Chondrocyte (in vitro differentiated cells): Measurements from ENCODE around the gene ARHGAP6. TPM values are rescaled to one million over a fixed set of nuclear protein-coding genes. Genes with fewer than 3 reads are reported as not detected.

ENCODE experiments used
- DNase-seq: peaks from one replicate; pipeline ENCODE4 v3.0.0; 2021; ENCODE audit warnings: mixed read lengths, low spot score
- H3K27ac Mint-ChIP-seq: one replicate; pipeline ENCODE4 v1.8.0; 2021; ENCODE audit warnings: mild to moderate bottlenecking, moderate library complexity, mixed read lengths; ENCODE audit not compliant: unreplicated experiment
- H3K27me3 Mint-ChIP-seq: 2 replicates; pipeline ENCODE4 v1.8.0; 2021; ENCODE audit warnings: low read depth, mixed read lengths
- H3K36me3 Mint-ChIP-seq: 2 replicates; pipeline ENCODE4 v1.8.0; 2021; ENCODE audit warnings: low read depth, mixed read lengths
- H3K4me1 Mint-ChIP-seq: 2 replicates; pipeline ENCODE4 v1.8.0; 2021; ENCODE audit warnings: low read depth, mild to moderate bottlenecking, mixed read lengths
- H3K4me3 Mint-ChIP-seq: one replicate; pipeline ENCODE4 v1.8.0; 2021; ENCODE audit warnings: mild to moderate bottlenecking, moderate library complexity, mixed read lengths; ENCODE audit not compliant: unreplicated experiment
- H3K9me3 Mint-ChIP-seq: 2 replicates; pipeline ENCODE4 v1.8.0; 2021; ENCODE audit warnings: low read depth, mixed read lengths
- total RNA-seq: library from RNA; stranded (reverse); gene quantifications from 3 replicates; pipeline ENCODE4 v1.2.1, GENCODE V29; 2021
- TF ChIP-seq, protein P1 (sequence below): fragments of 200-600 bp; sonication (generic); IDR thresholded peaks from 2 replicates; pipeline ENCODE4 v1.5.0; 2021; ENCODE audit warnings: antibody characterized with exemption, mild to moderate bottlenecking, moderate library complexity

The ARHGAP6 gene
- total RNA-seq, 1 donor from 2014 or later, result 1.5 TPM

GRCh38 chrX:11346121-11346682, 319.5 kb downstream of the ARHGAP6 start:
- Mint-ChIP-seq H3K4me1 (peaks cover 5% of the 10 kb centered on the region), H3K36me3 (no peaks in the 10 kb centered on the region), H3K9me3 (peaks cover 2% of the 10 kb centered on the region), H3K4me3 (no peak overlapping the region), H3K27ac (no peak overlapping the region), H3K27me3 (no peaks in the 10 kb centered on the region)
- DNase-seq, result no peak
- TF ChIP-seq, protein P1, sequence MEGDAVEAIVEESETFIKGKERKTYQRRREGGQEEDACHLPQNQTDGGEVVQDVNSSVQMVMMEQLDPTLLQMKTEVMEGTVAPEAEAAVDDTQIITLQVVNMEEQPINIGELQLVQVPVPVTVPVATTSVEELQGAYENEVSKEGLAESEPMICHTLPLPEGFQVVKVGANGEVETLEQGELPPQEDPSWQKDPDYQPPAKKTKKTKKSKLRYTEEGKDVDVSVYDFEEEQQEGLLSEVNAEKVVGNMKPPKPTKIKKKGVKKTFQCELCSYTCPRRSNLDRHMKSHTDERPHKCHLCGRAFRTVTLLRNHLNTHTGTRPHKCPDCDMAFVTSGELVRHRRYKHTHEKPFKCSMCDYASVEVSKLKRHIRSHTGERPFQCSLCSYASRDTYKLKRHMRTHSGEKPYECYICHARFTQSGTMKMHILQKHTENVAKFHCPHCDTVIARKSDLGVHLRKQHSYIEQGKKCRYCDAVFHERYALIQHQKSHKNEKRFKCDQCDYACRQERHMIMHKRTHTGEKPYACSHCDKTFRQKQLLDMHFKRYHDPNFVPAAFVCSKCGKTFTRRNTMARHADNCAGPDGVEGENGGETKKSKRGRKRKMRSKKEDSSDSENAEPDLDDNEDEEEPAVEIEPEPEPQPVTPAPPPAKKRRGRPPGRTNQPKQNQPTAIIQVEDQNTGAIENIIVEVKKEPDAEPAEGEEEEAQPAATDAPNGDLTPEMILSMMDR, result no peak

DNA sequence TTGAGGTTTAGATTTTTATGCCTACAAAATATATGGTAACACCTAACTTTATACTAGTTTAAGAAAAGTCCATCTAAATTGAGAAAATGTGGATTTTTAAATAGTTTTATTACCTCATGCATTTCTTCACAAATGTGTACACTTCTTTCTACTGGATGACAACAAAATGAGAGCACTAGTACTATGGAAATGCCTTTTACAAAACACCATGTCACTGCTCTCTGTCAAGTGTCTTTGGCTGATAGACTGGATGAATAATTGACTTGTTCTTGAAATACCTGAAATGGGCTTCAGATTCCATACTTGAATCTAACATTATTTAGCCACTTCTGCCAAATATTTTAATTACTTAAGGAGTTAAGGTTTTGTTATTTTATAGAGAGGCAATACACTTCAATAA, 323.0 kb downstream of the ARHGAP6 start:
- no peak overlapping the region for H3K27ac Mint-ChIP-seq
- no peaks in the 10 kb centered on the region for H3K27me3 Mint-ChIP-seq
- H3K36me3 Mint-ChIP-seq, result no peaks in the 10 kb centered on the region
- peaks cover 7% of the 10 kb centered on the region for H3K4me1 Mint-ChIP-seq
- peaks cover 9% of the 10 kb centered on the region for H3K9me3 Mint-ChIP-seq
- TF ChIP-seq, protein P1, result no peak
- no peak for DNase-seq
- no peak overlapping the region for H3K4me3 Mint-ChIP-seq

DNA sequence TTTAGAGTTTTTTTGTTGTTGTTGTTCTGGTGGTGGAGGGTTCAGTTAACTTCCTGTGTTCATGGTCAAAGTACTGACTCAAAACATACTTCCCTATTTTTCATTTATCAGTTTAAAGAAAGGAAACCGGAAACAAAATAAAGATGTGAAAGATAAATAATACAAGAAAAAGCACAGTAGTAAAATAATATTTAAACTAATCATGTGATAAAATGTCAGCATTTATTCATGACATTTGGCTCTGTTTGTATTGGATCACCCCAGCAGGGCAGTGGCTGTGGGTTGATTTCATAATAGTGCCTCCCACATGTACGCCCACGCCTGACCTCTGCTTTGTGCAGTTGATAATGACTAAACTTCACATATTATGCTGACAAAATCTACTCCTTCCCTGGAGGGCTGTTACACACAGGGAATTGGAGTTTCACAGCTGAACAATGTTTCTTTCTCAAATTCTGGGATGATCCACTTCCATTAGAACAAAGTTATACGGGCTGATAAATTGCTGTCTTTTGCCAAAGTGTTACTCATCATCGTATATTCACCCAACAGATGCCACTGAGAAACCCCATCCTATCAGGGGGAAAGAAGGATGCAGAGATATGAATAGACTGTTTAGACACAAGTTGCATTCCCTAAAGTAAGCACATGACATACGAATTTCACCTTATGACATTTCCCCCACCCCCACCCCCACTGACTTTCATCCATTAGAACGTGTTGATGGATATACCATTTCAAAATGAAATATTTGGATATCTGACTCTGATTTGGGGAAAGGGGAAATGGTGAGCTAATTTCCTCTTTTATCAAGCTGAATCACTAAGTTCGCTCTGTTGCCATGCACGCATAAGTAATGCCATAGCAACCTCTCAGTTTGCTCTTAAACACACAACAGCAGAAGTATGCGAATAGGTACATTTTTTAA, 324.2 kb downstream of the ARHGAP6 start:
- DNase-seq, result no peak
- Mint-ChIP-seq H3K36me3 (no peaks in the 10 kb centered on the region), H3K9me3 (peaks cover 10% of the 10 kb centered on the region), H3K4me1 (peaks cover 7% of the 10 kb centered on the region), H3K4me3 (no peak overlapping the region), H3K27me3 (no peaks in the 10 kb centered on the region), H3K27ac (peak overlapping the region; percentile 60)
- TF ChIP-seq, protein P1, result no peak

GRCh38 chrX:11337292-11338009, 328.3 kb downstream of the ARHGAP6 start:
- H3K27ac Mint-ChIP-seq, result no peak overlapping the region
- no peaks in the 10 kb centered on the region for H3K36me3 Mint-ChIP-seq
- TF ChIP-seq, protein P1, result no peak
- H3K4me3 Mint-ChIP-seq, result no peak overlapping the region
- no peaks in the 10 kb centered on the region for H3K27me3 Mint-ChIP-seq
- peaks cover 7% of the 10 kb centered on the region for H3K4me1 Mint-ChIP-seq
- H3K9me3 Mint-ChIP-seq, result peaks cover 13% of the 10 kb centered on the region
- no peak for DNase-seq

GRCh38 chrX:11336201-11336600, 329.5 kb downstream of the ARHGAP6 start:
- peaks cover 13% of the 10 kb centered on the region for H3K9me3 Mint-ChIP-seq
- H3K27me3 Mint-ChIP-seq, result no peaks in the 10 kb centered on the region
- H3K4me3 Mint-ChIP-seq, result no peak overlapping the region
- peaks cover 2% of the 10 kb centered on the region for H3K4me1 Mint-ChIP-seq
- TF ChIP-seq, protein P1, result no peak
- no peak for DNase-seq
- H3K36me3 Mint-ChIP-seq, result no peaks in the 10 kb centered on the region
- no peak overlapping the region for H3K27ac Mint-ChIP-seq
